Measurements from ENCODE around the gene KDM5C. TPM values are rescaled to one million over a fixed set of nuclear protein-coding genes. Genes with fewer than 3 reads are reported as not detected.
A peak's percentile ranks its signal among the peaks of the same experiment; 100 is the strongest.

Gene KDM5C
- total RNA-seq, 1 donor from 2014 or later = 84.5 TPM

DNA sequence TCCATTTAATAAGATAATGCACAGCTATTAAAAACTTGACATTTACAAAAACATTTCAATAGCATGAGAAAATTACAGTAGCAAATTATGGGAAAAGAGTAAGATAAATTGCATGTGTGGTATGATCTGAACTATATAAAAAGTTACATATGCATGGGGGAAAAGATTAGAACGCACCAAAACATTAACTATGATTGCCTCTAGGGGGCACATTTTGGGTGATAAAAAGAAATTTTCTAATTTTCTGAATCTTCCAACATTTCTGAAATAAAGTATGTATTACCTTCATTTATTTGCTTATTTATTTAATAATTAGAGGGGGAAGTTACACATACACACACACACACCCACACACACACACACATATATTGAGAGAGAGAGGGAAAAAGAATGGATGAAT is 19.6 kb upstream of the KDM5C start:
- Histone ChIP-seq H3K4me2 (ENCODE audit: low read length) (no peak overlapping the region), H3K9ac (ENCODE audit: low read length) (no peak overlapping the region), H3K9me3 (ENCODE audit: insufficient read depth, low read depth, low read length) (no peaks in the 10 kb centered on the region), H3K27ac (ENCODE audit: low read depth, low read length) (no peak overlapping the region), H3K27me3 (ENCODE audit: insufficient read depth, low read length) (no peaks in the 10 kb centered on the region), H3K4me3 (ENCODE audit: insufficient read depth, low read depth, low read length) (no peak overlapping the region), H3K79me2 (ENCODE audit: insufficient read depth, low read length) (no peaks in the 10 kb centered on the region), H2AFZ (ENCODE audit: low read depth, low read length) (no peak overlapping the region), H3K4me1 (ENCODE audit: insufficient read depth, low read length) (no peaks in the 10 kb centered on the region), H3K36me3 (ENCODE audit: insufficient read depth, low read length) (no peaks in the 10 kb centered on the region), H4K20me1 (ENCODE audit: insufficient read depth, low read length) (no peaks in the 10 kb centered on the region)
- FAIRE-seq = peak; percentile 82
- DNase-seq (ENCODE audit: low read depth) = no peak
- Mint-ChIP-seq H3K4me3 (ENCODE audit: unreplicated experiment) (no peak overlapping the region), H3K4me1 (ENCODE audit: low read depth, unreplicated experiment) (no peaks in the 10 kb centered on the region), H3K36me3 (ENCODE audit: low read depth, unreplicated experiment) (peaks cover 5% of the 10 kb centered on the region), H3K27me3 (ENCODE audit: low read depth, unreplicated experiment) (no peaks in the 10 kb centered on the region), H3K27ac (ENCODE audit: unreplicated experiment) (no peak overlapping the region), H3K9me3 (ENCODE audit: unreplicated experiment) (no peaks in the 10 kb centered on the region)
- no peak for TF ChIP-seq EZH2 (IDR thresholded peaks at IDR 0.05; ENCODE audit: insufficient read depth, low read length)
- TF ChIP-seq, protein P1, sequence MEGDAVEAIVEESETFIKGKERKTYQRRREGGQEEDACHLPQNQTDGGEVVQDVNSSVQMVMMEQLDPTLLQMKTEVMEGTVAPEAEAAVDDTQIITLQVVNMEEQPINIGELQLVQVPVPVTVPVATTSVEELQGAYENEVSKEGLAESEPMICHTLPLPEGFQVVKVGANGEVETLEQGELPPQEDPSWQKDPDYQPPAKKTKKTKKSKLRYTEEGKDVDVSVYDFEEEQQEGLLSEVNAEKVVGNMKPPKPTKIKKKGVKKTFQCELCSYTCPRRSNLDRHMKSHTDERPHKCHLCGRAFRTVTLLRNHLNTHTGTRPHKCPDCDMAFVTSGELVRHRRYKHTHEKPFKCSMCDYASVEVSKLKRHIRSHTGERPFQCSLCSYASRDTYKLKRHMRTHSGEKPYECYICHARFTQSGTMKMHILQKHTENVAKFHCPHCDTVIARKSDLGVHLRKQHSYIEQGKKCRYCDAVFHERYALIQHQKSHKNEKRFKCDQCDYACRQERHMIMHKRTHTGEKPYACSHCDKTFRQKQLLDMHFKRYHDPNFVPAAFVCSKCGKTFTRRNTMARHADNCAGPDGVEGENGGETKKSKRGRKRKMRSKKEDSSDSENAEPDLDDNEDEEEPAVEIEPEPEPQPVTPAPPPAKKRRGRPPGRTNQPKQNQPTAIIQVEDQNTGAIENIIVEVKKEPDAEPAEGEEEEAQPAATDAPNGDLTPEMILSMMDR (IDR thresholded peaks at IDR 0.05; ENCODE audit: insufficient read depth, low read depth, low read length) = peak; percentile 8

- no peak overlapping the region for H2AFZ ChIP-seq (ENCODE audit: low read depth, low read length)
- no peak overlapping the region for H3K4me3 Mint-ChIP-seq (ENCODE audit: unreplicated experiment)
- H3K79me2 ChIP-seq (ENCODE audit: insufficient read depth, low read length) = no peaks in the 10 kb centered on the region
These were observed 17.3 kb upstream of the KDM5C start for GRCh38 chrX:53242310-53242709.

DNA sequence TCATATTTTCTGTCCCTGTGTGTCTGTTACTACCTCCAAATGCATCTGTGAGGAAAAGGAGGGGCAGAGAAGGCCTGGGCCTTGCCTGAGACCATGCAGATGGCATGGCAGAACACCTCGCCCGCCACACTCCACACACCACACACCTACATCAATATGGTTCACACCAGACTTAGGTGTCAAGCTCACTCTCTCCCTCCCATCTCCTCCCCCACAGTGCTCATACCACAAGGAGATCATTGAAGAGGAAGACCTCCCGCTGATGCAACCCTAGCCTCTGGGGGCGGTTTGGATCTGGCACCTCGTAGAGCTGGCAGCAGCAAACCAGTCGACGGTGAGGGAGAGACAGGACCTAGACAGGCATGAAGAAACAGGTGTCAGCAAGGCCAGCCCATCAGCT is 16.6 kb upstream of the KDM5C start:
- no peaks in the 10 kb centered on the region for H3K27me3 ChIP-seq (ENCODE audit: insufficient read depth, low read length)
- no peak overlapping the region for H3K4me2 ChIP-seq (ENCODE audit: low read length)
- peak; percentile 74 for FAIRE-seq
- H3K27ac ChIP-seq (ENCODE audit: low read depth, low read length) = no peak overlapping the region
- H3K27ac Mint-ChIP-seq (ENCODE audit: unreplicated experiment) = no peak overlapping the region
- DNase-seq (ENCODE audit: low read depth) = no peak
- no peaks in the 10 kb centered on the region for H4K20me1 ChIP-seq (ENCODE audit: insufficient read depth, low read length)
- no peaks in the 10 kb centered on the region for H3K36me3 ChIP-seq (ENCODE audit: insufficient read depth, low read length)
- H3K4me3 Mint-ChIP-seq (ENCODE audit: unreplicated experiment) = no peak overlapping the region
- H3K4me3 ChIP-seq (ENCODE audit: insufficient read depth, low read depth, low read length) = no peak overlapping the region
- no peak overlapping the region for H3K9ac ChIP-seq (ENCODE audit: low read length)
- H3K79me2 ChIP-seq (ENCODE audit: insufficient read depth, low read length) = no peaks in the 10 kb centered on the region
- no peaks in the 10 kb centered on the region for H3K4me1 ChIP-seq (ENCODE audit: insufficient read depth, low read length)
- no peaks in the 10 kb centered on the region for H3K27me3 Mint-ChIP-seq (ENCODE audit: low read depth, unreplicated experiment)
- no peaks in the 10 kb centered on the region for H3K4me1 Mint-ChIP-seq (ENCODE audit: low read depth, unreplicated experiment)
- H3K36me3 Mint-ChIP-seq (ENCODE audit: low read depth, unreplicated experiment) = peaks cover 8% of the 10 kb centered on the region
- no peaks in the 10 kb centered on the region for H3K9me3 Mint-ChIP-seq (ENCODE audit: unreplicated experiment)
- H2AFZ ChIP-seq (ENCODE audit: low read depth, low read length) = no peak overlapping the region
- H3K9me3 ChIP-seq (ENCODE audit: insufficient read depth, low read depth, low read length) = no peaks in the 10 kb centered on the region
- TF ChIP-seq, protein P1 (IDR thresholded peaks at IDR 0.05; ENCODE audit: insufficient read depth, low read depth, low read length) = no peak
- no peak for TF ChIP-seq EZH2 (IDR thresholded peaks at IDR 0.05; ENCODE audit: insufficient read depth, low read length)

More at GRCh38 chrX:53242310-53242709, 17.3 kb upstream of the KDM5C start:
- Histone ChIP-seq H3K4me3 (ENCODE audit: insufficient read depth, low read depth, low read length) (no peak overlapping the region), H3K27me3 (ENCODE audit: insufficient read depth, low read length) (no peaks in the 10 kb centered on the region), H3K36me3 (ENCODE audit: insufficient read depth, low read length) (no peaks in the 10 kb centered on the region), H3K4me2 (ENCODE audit: low read length) (no peak overlapping the region), H3K27ac (ENCODE audit: low read depth, low read length) (no peak overlapping the region), H3K9me3 (ENCODE audit: insufficient read depth, low read depth, low read length) (no peaks in the 10 kb centered on the region), H3K4me1 (ENCODE audit: insufficient read depth, low read length) (no peaks in the 10 kb centered on the region), H3K9ac (ENCODE audit: low read length) (no peak overlapping the region), H4K20me1 (ENCODE audit: insufficient read depth, low read length) (no peaks in the 10 kb centered on the region)
- no peak overlapping the region for H3K27ac Mint-ChIP-seq (ENCODE audit: unreplicated experiment)
- TF ChIP-seq EZH2 (IDR thresholded peaks at IDR 0.05; ENCODE audit: insufficient read depth, low read length) = no peak
- TF ChIP-seq, protein P1 (IDR thresholded peaks at IDR 0.05; ENCODE audit: insufficient read depth, low read depth, low read length) = no peak
- no peaks in the 10 kb centered on the region for H3K27me3 Mint-ChIP-seq (ENCODE audit: low read depth, unreplicated experiment)
- FAIRE-seq = no peak
- no peaks in the 10 kb centered on the region for H3K9me3 Mint-ChIP-seq (ENCODE audit: unreplicated experiment)
- H3K4me1 Mint-ChIP-seq (ENCODE audit: low read depth, unreplicated experiment) = no peaks in the 10 kb centered on the region
- no peak for DNase-seq (ENCODE audit: low read depth)
- H3K36me3 Mint-ChIP-seq (ENCODE audit: low read depth, unreplicated experiment) = peaks cover 10% of the 10 kb centered on the region
